Activated CD4-positive, alpha-beta T cell treated with anti-CD3 and anti-CD28 coated beads, Interleukin-10, Interleukin-2, amounts not matched to agents 100 ng/mL and 50 ng/mL, durations not matched to agents 16 hours and 8 hours (primary cell): Measurements from ENCODE around the gene NFAM1.

Experiments used
- DNase-seq: peaks from one replicate; pipeline ENCODE4 v3.0.0-alpha.2; 2020

The NFAM1 gene

GRCh38 chr22:42432020-42432596 is at the start of gene NFAM1:
Gene NFAM1, minus strand, starts transcription at chr22:42432403. Its CDS starts 46 bp downstream, at chr22:42432357.
- no peak for DNase-seq

GRCh38 chr22:42475122-42475521 is 42.9 kb upstream of the NFAM1 start:
- DNase-seq: no peak

- DNase-seq: peak; percentile 47
These were observed 41.4 kb upstream of the NFAM1 start for GRCh38 chr22:42473484-42474193.

- no peak for DNase-seq
These were observed 40.5 kb upstream of the NFAM1 start for GRCh38 chr22:42472671-42473070.

- no peak for DNase-seq
These were observed 39.2 kb upstream of the NFAM1 start for GRCh38 chr22:42471441-42471840.

GRCh38 chr22:42470366-42471082 is 38.3 kb upstream of the NFAM1 start:
- DNase-seq: no peak

- DNase-seq: no peak
These were observed 36.6 kb upstream of the NFAM1 start for GRCh38 chr22:42468841-42469240.

GRCh38 chr22:42462016-42462415 is 29.8 kb upstream of the NFAM1 start:
- no peak for DNase-seq

- DNase-seq: no peak
These were observed 29.3 kb upstream of the NFAM1 start for GRCh38 chr22:42461511-42461910.

- no peak for DNase-seq
These were observed 27.3 kb upstream of the NFAM1 start for GRCh38 chr22:42459287-42460063.

GRCh38 chr22:42452916-42453315 is 20.7 kb upstream of the NFAM1 start:
- no peak for DNase-seq

GRCh38 chr22:42452456-42452855 is 20.3 kb upstream of the NFAM1 start:
- DNase-seq: no peak

GRCh38 chr22:42451499-42452145 is 19.4 kb upstream of the NFAM1 start:
- no peak for DNase-seq

- no peak for DNase-seq
These were observed 18.7 kb upstream of the NFAM1 start for GRCh38 chr22:42450862-42451261.

GRCh38 chr22:42446151-42446550 is 13.9 kb upstream of the NFAM1 start:
- DNase-seq: no peak

- DNase-seq: peak; percentile 81
These were observed 12.1 kb upstream of the NFAM1 start for GRCh38 chr22:42444077-42444904.

- peak; percentile 27 for DNase-seq
These were observed 11.3 kb upstream of the NFAM1 start for GRCh38 chr22:42443240-42444076.

- DNase-seq: no peak
These were observed 10.5 kb upstream of the NFAM1 start for GRCh38 chr22:42442748-42443147.

- DNase-seq: no peak
These were observed 8.5 kb upstream of the NFAM1 start for GRCh38 chr22:42440728-42441127.

GRCh38 chr22:42439821-42440674 is 7.8 kb upstream of the NFAM1 start:
- DNase-seq: peak; percentile 47
